DOHH2 (cell line): Measurements from ENCODE around the gene ESRRG.

Experiments
- EZH2phosphoT487 ChIP-seq: fragments of 200-600 bp; sonication (generic); IDR thresholded peaks from 2 replicates; pipeline ENCODE4 v1.6.1; 2017; ENCODE audit warnings: borderline replicate concordance, mild to moderate bottlenecking, antibody characterized with exemption, low read length, moderate library complexity, mixed read lengths
- TF ChIP-seq, protein P1 (sequence below): fragments of 200-600 bp; sonication (generic); IDR thresholded peaks from one replicate; pipeline ENCODE4 v1.5.1; 2014; ENCODE audit warnings: antibody characterized with exemption, mild to moderate bottlenecking, low read depth, low read length; ENCODE audit not compliant: poor library complexity, severe bottlenecking

GRCh38 chr1:216499581-216500272, 223.5 kb downstream of the ESRRG start:
- TF ChIP-seq, protein P1, sequence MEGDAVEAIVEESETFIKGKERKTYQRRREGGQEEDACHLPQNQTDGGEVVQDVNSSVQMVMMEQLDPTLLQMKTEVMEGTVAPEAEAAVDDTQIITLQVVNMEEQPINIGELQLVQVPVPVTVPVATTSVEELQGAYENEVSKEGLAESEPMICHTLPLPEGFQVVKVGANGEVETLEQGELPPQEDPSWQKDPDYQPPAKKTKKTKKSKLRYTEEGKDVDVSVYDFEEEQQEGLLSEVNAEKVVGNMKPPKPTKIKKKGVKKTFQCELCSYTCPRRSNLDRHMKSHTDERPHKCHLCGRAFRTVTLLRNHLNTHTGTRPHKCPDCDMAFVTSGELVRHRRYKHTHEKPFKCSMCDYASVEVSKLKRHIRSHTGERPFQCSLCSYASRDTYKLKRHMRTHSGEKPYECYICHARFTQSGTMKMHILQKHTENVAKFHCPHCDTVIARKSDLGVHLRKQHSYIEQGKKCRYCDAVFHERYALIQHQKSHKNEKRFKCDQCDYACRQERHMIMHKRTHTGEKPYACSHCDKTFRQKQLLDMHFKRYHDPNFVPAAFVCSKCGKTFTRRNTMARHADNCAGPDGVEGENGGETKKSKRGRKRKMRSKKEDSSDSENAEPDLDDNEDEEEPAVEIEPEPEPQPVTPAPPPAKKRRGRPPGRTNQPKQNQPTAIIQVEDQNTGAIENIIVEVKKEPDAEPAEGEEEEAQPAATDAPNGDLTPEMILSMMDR: no peak
- TF ChIP-seq EZH2phosphoT487: no peak
